Raji (cell line): Measurements from ENCODE around the gene TTC12.

Source experiments
- POLR2A ChIP-seq: IDR thresholded peaks from 2 replicates; pipeline ENCODE4 v1.6.1; 2011; ENCODE audit warnings: low read depth, low read length, control low read depth; ENCODE audit not compliant: insufficient read depth

TTC12 gene

DNA sequence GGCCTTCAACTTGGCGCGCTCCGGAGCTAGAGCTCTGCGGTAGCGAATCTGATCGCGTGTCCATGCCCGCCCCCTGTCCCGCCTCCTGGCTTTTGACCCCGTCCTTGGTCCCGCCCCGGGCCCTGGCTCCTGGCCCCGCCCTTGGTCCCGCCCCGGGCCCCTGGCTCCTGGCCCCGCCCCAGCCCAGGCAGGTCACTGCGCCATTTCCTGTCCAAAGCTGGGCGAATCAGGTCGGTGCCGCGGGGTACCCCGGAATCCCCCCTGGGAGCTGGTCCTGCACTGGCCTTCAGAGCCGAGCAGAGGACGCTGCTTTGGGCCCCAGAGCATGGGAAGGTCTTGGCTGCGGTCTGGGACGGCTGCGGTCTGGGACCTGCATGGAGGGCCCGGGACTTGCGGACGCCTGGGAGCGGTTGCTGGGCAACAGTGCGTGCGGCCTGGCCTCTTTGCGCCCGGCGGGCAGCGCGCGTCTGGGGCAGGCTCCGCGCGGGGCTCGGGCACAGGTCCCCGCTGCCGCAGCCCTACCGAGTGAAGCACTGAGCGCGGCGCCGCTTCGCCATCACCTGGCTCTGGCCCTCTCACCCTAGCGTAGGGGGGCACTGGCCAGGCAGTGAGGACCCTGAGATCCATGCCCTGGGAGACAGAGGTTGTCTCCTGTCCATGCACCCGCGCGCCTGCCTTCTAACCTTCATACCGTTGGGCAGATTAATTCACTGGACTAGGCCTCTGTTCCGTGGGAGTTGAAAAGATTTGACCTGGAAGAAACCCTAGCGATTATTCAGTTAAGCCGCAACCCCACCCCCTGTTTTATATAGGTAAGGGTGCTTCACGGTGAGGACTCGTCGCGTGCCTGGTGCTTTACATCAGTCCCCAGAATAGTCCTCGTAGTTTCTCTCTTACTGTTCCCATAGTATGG lies at the start of gene TTC12:
Gene TTC12 (plus strand): TSS at position 195 of the 913 bp plus-strand sequence. CDS start 1,675 bp downstream, outside the sequence.
- TF ChIP-seq POLR2A, result peak; percentile 56

- TF ChIP-seq POLR2A, result no peak
These were observed 49.0 kb upstream of the TTC12 start for GRCh38 chr11:113265362-113265761.

DNA sequence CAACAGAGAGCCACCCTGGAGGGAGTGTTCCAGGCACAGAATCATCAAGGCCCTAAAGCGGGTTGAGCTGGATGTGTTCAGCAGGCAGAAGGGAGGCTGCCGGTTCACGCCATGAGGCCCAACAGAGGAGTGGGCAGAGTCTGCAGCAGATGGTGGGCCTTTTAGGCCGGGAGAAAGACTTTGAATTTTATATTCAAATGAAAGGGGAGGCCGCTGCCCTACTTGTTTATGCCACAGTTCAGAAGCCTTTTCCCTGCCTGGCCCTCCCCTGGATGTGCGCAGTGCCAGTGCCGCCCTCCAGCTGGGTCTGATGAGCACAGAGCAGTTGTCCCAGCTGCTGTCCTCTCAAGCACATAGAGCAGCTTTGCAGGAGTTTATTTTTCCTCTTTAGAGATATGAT lies 46.9 kb upstream of the TTC12 start:
- no peak for TF ChIP-seq POLR2A

GRCh38 chr11:113269096-113269495 lies 45.3 kb upstream of the TTC12 start:
- no peak for TF ChIP-seq POLR2A

- TF ChIP-seq POLR2A, result no peak
These were observed 44.7 kb upstream of the TTC12 start for GRCh38 chr11:113269636-113270035.

DNA sequence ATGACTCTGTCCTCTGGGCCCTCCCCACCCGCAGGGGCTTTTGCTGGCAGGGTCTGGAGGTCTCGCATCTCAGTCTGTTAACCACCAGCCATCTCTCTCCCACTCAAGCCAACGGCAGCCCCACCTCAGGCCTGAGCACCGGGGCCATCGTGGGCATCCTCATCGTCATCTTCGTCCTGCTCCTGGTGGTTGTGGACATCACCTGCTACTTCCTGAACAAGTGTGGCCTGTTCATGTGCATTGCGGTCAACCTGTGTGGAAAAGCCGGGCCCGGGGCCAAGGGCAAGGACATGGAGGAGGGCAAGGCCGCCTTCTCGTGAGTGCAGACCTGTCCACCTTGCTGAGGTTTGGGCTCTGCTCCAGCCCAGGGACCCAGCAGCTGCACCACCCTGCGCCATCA lies 44.3 kb upstream of the TTC12 start:
- no peak for TF ChIP-seq POLR2A

DNA sequence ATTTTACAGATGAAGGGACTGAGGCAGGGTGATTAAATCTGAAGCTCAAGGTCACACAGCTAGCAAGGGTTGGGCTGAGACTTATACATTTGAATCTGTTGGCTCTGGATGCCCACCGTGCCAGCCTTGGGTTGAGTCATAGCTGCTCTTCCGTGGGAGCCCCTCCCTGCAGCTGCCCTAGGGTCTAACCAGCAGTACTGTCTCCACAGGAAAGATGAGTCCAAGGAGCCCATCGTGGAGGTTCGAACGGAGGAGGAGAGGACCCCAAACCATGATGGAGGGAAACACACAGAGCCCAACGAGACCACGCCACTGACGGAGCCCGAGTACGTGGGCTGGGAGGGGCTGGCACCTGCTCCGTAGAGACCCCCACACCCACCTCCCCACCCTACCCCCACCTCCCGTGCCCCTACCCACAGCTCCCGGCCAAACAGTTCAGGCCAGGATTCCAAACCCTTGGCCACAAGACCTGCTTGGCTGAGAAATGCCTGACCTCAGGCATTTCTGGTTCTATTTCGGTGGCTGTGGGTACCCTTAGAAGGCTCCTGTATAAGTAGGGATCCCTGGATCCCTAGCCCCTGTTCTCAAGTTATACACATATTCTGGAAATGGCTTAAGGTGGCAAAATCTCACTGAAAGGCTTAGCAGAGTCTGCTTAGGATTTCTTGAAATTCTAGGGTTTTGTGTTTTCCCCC lies 42.7 kb upstream of the TTC12 start:
- TF ChIP-seq POLR2A, result no peak

- no peak for TF ChIP-seq POLR2A
These were observed 42.1 kb upstream of the TTC12 start for GRCh38 chr11:113272281-113272680.

DNA sequence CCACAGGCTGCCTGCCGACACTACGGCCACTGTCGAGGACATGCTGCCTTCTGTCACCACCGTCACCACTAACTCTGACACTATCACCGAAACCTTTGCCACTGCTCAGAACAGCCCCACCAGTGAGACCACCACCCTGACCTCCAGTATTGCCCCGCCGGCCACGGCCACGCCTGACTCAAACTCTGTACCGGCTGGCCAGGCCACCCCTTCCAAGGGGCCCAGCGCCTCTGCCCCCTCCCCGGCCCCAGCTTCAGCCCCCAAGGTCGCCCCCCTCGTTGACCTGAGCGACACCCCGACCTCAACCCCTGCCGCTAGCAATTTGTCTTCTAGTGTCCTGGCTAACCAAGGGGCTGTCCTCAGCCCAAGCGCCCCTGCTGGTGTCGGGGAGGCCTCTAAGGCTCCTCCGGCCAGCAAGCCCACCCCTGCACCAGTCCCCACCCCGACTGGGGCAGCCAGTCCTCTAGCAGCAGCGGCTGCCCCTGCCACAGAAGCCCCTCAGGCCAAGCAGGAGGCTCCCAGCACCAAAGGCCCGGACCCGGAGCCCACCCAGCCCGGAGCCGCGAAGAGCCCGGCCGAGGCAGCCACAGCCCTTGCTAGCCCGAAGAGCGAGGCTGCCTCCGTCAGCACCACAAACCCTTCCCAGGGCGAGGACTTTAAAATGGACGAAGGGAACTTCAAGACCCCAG lies 41.3 kb upstream of the TTC12 start:
- TF ChIP-seq POLR2A, result no peak

GRCh38 chr11:113273720-113274119 lies 40.7 kb upstream of the TTC12 start:
- TF ChIP-seq POLR2A, result no peak

DNA sequence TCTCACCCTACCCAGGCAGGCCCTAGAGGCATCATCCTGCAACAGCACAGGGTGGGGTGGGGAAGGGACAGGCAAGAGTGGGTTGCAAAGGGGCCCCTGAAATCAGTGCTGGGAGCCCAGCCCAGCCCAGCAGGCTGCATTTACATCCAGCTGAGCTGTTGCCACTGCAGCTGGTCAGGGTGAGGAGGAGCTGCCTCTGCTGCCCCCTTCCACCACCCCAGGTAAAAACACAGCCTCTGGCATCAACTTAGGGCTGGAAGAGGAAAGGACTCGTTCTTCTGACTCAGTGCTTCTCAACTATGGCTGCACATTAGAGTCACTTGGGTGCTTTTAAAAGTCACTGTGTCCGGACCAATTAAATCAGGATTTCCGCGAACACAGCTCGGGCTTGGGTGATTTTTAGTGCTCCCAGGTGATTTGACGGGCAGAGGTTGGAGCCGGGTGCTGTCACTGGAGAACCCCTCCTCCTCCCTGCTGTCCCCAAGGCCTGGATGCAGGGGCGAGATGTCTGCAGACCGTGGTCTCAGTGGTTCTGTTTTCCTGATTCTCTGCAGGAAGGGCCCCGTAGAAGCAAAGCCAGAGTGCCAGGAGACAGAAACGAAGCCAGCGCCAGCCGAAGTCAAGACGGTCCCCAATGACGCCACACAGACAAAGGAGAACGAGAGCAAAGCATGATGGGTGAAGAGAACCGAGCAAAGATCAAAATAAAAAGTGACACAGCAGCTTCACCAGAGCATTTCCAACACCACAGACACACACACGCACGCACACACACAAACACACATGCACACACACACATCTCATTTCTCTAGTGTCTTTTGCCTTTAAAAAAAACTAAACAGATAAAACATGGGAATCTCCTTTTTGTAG lies 39.4 kb upstream of the TTC12 start:
- no peak for TF ChIP-seq POLR2A

- TF ChIP-seq POLR2A, result no peak
These were observed 38.8 kb upstream of the TTC12 start for GRCh38 chr11:113275602-113276001.

GRCh38 chr11:113276466-113276865 lies 37.9 kb upstream of the TTC12 start:
- no peak for TF ChIP-seq POLR2A

DNA sequence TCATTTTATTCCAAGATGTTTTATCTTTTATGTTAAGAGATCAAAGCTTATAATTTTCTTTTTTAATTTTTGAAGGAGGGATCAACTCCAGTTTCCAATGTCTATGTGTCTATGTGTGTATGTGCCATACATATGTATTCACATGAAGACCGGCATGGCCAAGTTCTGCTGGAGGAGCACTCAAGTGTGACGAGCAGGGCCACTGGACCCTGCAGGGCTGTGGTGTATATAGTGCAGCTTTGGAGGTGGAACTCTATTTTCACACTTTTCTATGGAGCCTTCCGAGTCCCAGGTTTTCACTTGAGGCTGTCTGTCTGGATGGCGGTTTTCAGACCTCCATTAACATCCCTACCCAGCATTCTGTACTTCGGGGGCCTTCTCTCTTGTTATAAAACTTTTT lies 36.5 kb upstream of the TTC12 start:
- no peak for TF ChIP-seq POLR2A

DNA sequence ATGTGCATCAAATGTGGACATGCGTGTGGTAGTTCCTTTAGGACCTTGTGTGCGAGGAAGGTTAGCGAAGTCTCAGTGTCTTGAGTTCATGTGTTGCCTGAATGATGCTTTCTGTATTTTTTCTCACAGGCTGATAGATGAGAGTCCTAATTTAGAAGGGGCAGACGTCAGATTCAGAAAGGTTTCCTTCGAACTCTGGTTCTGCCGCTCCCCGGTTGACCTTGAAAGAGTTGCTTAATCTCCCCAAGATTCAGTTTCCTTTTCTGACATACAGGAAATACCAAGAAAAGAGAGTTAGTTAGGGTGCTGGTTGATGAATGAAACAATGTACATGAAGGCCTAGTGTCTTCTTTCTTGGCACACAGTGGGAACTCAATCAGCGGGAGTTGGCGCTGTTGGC lies 35.9 kb upstream of the TTC12 start:
- TF ChIP-seq POLR2A, result no peak

GRCh38 chr11:113278925-113279324 lies 35.5 kb upstream of the TTC12 start:
- no peak for TF ChIP-seq POLR2A
